Psoas muscle (tissue), 8 donors: Measurements from ENCODE around the gene TBC1D5. TPM values are rescaled to one million over a fixed set of nuclear protein-coding genes. Genes with fewer than 3 reads are reported as not detected.

ENCODE experiments used
- ATAC-seq, 4 donors: fragments of 200-7000 bp; cut with Tn5 transposase; one replicate each; pipeline ENCODE4 v1.9.1; 2020; ENCODE audit warnings: moderate library complexity in 3 of 4, mild to moderate bottlenecking in 2 of 4
- DNase-seq, 2 donors: peaks; one replicate each; pipeline ENCODE4 v3.0.0-alpha.2; 2020
- H3K27ac ChIP-seq: fragments of 200-600 bp; one replicate; pipeline ENCODE4 v1.8.0; 2022
- H3K27me3 ChIP-seq, 3 donors: fragments of 200-600 bp in 1 of 3; one replicate each; pipeline versions ENCODE4 v1.6.1 to v1.8.0; 2013 to 2022; ENCODE audit warnings: low read length in 2 of 3, mild to moderate bottlenecking in 2 of 3, moderate library complexity in 1 of 3; ENCODE audit not compliant: insufficient read depth in 3 of 3
- H3K36me3 ChIP-seq, 2 donors: fragments of 200-600 bp in 1 of 2; one replicate each; pipeline versions ENCODE4 v1.6.1 to v1.8.0; 2013 to 2022; ENCODE audit warnings: low read depth in 1 of 2, mild to moderate bottlenecking in 1 of 2, moderate library complexity in 1 of 2; ENCODE audit not compliant: insufficient read depth in 1 of 2
- H3K4me1 ChIP-seq: fragments of 200-600 bp; one replicate; pipeline ENCODE4 v1.8.0; 2022
- H3K4me3 ChIP-seq: fragments of 200-600 bp; one replicate; pipeline ENCODE4 v1.8.0; 2022; ENCODE audit warnings: mild to moderate bottlenecking
- H3K9me3 ChIP-seq: fragments of 200-600 bp; one replicate; pipeline ENCODE4 v1.8.0; 2022
- WGBS, 3 donors: extraction: QIAGEN DNeasy Blood & Tissue Kit; methylation state at CpG; one replicate each; pipeline versions ENCODE4 v1.1.6 to v1.1.7; 2013; 5-methylcytosine and 5-hydroxymethylcytosine counted together
- intact Hi-C, 2 donors: fragments of 100-400 bp; cut with DNase I; formaldehyde crosslinking; loops; one replicate each; pipeline versions ENCODE4 v1.11.0 to v1.14.2; 2022
- polyA plus RNA-seq, 3 donors: library from polyadenylated mRNA; stranded (reverse); fragments of 200-250 nt; gene quantifications; one replicate each; pipeline ENCODE4 v1.2.3, GENCODE V29; 2013
- total RNA-seq, 4 donors: library from RNA; stranded (reverse); fragmentation: NEBNext Ultra II Directional in 2 of 4; extraction: Animal tissue kit (Norgen Biotek cat#: 25700) in 2 of 4; gene quantifications; one replicate each; pipeline versions ENCODE4 v1.2.1 to v1.2.4, GENCODE V29; 2021 to 2023
- TF ChIP-seq, protein P1 (sequence below): fragments of 200-600 bp; IDR thresholded peaks from one replicate; pipeline ENCODE4 v1.8.0; 2022; ENCODE audit warnings: antibody characterized with exemption
- donor health status: healthy with polysubstance abuse.
- donor health status: DM: no; HTN: no; CAD: no; lungs with moderate emphysema.
- donor health status: Bipolar disorder and iron deficiency.
- donor health status: healthy.
- donor health status: DM: yes; HTN: yes; CAD: no.
- donor health status: DM: no; HTN: no; CAD: no.
- donor health status: DM: no; HTN: no; CAD: no.
- donor health status: DM: yes; HTN: yes; CAD: no.

Gene TBC1D5
- total and polyA plus RNA-seq, 7 donors = 4.3 to 20.4 (median 13.3) TPM

DNA sequence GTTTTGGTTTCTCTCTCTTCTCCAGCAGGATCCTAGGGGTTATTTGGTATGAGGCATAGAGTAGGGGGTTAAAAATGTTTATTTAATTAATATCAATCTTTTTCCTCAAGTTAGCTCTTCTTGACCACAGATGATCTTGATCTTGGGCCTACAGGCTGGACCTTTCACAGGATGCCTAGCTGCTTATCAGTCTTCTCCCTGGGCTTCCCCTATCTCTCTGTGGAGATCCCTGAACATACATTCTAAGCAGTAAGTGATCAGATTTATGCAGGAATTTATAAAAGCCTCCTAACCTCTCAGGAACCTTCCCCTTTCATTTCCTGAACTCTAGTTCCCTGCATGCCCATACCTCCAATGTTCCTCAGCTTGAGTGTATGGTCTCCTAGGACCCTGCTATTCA is 428.3 kb downstream of the TBC1D5 start:
- Histone ChIP-seq H3K27ac (no peak overlapping the region), H3K27me3 (no peaks in the 10 kb centered on the region), H3K4me1 (peaks cover 13% of the 10 kb centered on the region), H3K4me3 (no peak overlapping the region), H3K9me3 (no peaks in the 10 kb centered on the region), H3K36me3 (no peaks in the 10 kb centered on the region)
- DNase-seq = no peak
- intact Hi-C loops = no loop called here
- ATAC-seq = no peak
- TF ChIP-seq, protein P1, sequence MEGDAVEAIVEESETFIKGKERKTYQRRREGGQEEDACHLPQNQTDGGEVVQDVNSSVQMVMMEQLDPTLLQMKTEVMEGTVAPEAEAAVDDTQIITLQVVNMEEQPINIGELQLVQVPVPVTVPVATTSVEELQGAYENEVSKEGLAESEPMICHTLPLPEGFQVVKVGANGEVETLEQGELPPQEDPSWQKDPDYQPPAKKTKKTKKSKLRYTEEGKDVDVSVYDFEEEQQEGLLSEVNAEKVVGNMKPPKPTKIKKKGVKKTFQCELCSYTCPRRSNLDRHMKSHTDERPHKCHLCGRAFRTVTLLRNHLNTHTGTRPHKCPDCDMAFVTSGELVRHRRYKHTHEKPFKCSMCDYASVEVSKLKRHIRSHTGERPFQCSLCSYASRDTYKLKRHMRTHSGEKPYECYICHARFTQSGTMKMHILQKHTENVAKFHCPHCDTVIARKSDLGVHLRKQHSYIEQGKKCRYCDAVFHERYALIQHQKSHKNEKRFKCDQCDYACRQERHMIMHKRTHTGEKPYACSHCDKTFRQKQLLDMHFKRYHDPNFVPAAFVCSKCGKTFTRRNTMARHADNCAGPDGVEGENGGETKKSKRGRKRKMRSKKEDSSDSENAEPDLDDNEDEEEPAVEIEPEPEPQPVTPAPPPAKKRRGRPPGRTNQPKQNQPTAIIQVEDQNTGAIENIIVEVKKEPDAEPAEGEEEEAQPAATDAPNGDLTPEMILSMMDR = no peak

DNA sequence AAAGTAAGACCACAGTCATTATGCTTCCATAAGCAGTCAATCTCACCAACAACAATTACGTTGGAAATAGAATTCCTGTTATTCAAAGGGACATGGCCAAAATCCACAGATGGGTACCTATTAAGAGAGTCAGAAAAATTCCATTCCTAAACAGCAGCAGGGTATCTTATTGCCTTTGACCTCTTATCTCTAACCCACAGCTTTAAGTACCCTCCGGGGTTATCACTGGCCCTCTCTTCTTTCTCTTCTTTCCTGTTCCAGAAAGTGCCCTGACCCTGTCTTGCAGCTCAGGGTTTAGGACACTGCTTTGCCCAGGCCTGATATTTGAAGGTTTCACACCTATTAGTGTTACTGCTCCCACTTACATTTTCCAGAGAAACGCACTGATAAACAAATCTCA is 428.7 kb downstream of the TBC1D5 start:
- H3K4me1 ChIP-seq = peaks cover 13% of the 10 kb centered on the region
- intact Hi-C loops = no loop called here
- TF ChIP-seq, protein P1 = no peak
- no peak overlapping the region for H3K4me3 ChIP-seq
- DNase-seq (no peak), ATAC-seq (no peak)
- no peaks in the 10 kb centered on the region for H3K27me3 ChIP-seq
- no peaks in the 10 kb centered on the region for H3K9me3 ChIP-seq
- no peak overlapping the region for H3K27ac ChIP-seq
- H3K36me3 ChIP-seq = no peaks in the 10 kb centered on the region
- WGBS, 3 donors = 63 to 67% (median 65%) methylated on average over 3 of the region's 3 CpGs

DNA sequence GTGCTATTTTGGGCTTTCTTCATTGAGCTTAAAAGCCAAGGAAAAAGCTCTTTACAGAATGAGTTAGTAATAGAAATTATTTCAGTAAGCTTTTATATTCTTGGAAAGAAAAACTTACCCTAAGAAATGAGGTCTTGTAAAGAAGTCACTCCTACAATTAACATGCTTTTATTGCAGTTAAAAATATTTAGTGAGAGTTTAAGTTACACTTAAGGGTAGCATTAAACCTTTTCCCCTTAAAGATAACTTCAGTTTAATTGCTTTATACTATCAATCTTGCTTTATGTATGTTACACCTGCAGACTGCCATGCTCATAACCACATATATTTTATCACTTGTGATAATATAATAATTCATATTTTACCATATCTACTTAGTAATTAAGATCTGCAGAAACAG is 431.4 kb downstream of the TBC1D5 start:
- Histone ChIP-seq H3K36me3 (peaks cover 0 to 6% of the 10 kb centered on the region in 2 donors), H3K27ac (no peak overlapping the region), H3K4me3 (no peak overlapping the region), H3K27me3 (no peaks in the 10 kb centered on the region), H3K4me1 (peaks cover 17% of the 10 kb centered on the region), H3K9me3 (no peaks in the 10 kb centered on the region)
- DNase-seq = no peak
- intact Hi-C loops = no loop called here
- no peak for ATAC-seq
- TF ChIP-seq, protein P1 = no peak

DNA sequence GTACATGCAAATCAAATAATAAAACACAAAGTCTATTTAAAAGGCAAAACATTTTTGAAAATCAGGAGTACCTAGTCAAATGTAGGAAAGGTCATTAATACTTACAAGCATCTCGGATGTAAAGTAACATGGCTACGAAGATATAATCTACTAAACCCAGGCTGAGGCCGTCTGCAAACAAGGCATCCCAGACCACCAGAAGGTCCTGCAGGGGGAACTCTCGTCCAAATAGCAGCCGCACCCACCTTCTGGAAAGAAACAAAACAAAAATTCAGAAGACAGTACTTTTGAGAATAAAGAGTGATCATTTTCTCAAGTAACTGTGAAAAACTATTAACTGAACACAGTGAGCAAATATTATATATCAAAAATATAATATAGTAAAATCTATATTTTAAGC is 434.5 kb downstream of the TBC1D5 start:
- TF ChIP-seq, protein P1 = no peak
- no peak overlapping the region for H3K4me3 ChIP-seq
- no peak for ATAC-seq
- H3K27me3 ChIP-seq = no peaks in the 10 kb centered on the region
- peaks cover 0 to 6% of the 10 kb centered on the region in 2 donors for H3K36me3 ChIP-seq
- H3K27ac ChIP-seq = no peak overlapping the region
- no peak for DNase-seq
- intact Hi-C loops = no loop called here
- peaks cover 25% of the 10 kb centered on the region for H3K4me1 ChIP-seq
- H3K9me3 ChIP-seq = no peaks in the 10 kb centered on the region
- WGBS, 3 donors = 90 to 93% (median 92%) methylated on average over 5 of the region's 5 CpGs

DNA sequence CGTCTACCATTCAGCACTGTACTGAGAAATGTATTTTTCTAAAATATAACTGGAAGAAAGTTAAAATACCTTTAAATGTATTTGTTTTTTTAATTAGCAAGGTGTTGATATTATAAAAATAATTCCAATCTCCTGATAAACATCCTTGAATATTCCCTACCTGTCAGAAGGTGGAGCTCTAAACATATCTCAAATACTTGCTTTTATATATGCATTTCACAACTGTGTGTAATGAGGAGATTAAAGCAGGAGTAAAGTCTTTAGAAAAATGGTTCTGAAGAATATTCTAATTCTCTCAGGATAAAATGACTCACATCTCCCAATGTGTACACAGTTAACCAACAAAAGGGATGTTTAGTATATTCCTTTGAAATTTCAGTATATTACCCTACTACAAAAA is 434.9 kb downstream of the TBC1D5 start:
- ATAC-seq (no peak), DNase-seq (no peak)
- peaks cover 23% of the 10 kb centered on the region for H3K4me1 ChIP-seq
- H3K9me3 ChIP-seq = no peaks in the 10 kb centered on the region
- 89 to 93% (median 93%) methylated on average over 1 of the region's 1 CpG for WGBS, 3 donors
- no peak overlapping the region for H3K4me3 ChIP-seq
- H3K36me3 ChIP-seq = peaks cover 0 to 6% of the 10 kb centered on the region in 2 donors
- no peak overlapping the region for H3K27ac ChIP-seq
- intact Hi-C loops = no loop called here
- TF ChIP-seq, protein P1 = no peak
- H3K27me3 ChIP-seq = no peaks in the 10 kb centered on the region
